ENCODE data around the gene STX1B. TPM values are rescaled to one million over a fixed set of nuclear protein-coding genes. Genes with fewer than 3 reads are reported as not detected.
A peak's percentile ranks its signal among the peaks of the same experiment; 100 is the strongest.

Gene STX1B
- under 0.01 TPM in 1 of 2 replicates, not detected in the other for total RNA-seq

GRCh38 chr16:31010585-31011325 is at the start of gene STX1B:
STX1B (minus strand) TSS chr16:31010638; CDS start chr16:31010396, 242 bp downstream.
- Histone ChIP-seq H3K4me3 (ENCODE audit: low read depth, low read length) (no peak within 1 kb of the TSS), H3K27me3 (ENCODE audit: control insufficient read depth, insufficient read depth, low read length) (peaks cover 13% of the 10 kb centered on the region), H3K36me3 (ENCODE audit: control insufficient read depth, insufficient read depth, low read length) (no peaks in the 10 kb centered on the region)
- DNase-seq (ENCODE audit: low read depth) (no peak), FAIRE-seq (no peak)
- no peak for TF ChIP-seq CTCF (IDR thresholded peaks at IDR 0.05; ENCODE audit: insufficient read depth, low read length, severe bottlenecking)

- no peak overlapping the region for H3K4me3 ChIP-seq (ENCODE audit: low read depth, low read length)
- TF ChIP-seq CTCF (IDR thresholded peaks at IDR 0.05; ENCODE audit: insufficient read depth, low read length, severe bottlenecking), result no peak
- no peak for FAIRE-seq
- no peak for DNase-seq (ENCODE audit: low read depth)
- H3K27me3 ChIP-seq (ENCODE audit: control insufficient read depth, insufficient read depth, low read length), result no peaks in the 10 kb centered on the region
- no peaks in the 10 kb centered on the region for H3K36me3 ChIP-seq (ENCODE audit: control insufficient read depth, insufficient read depth, low read length)
Observed at GRCh38 chr16:31055613-31056012, 45.2 kb upstream of the STX1B start.

GRCh38 chr16:31052114-31052513 is 41.7 kb upstream of the STX1B start:
- DNase-seq (ENCODE audit: low read depth), result peak; percentile 98
- no peak for TF ChIP-seq CTCF (IDR thresholded peaks at IDR 0.05; ENCODE audit: insufficient read depth, low read length, severe bottlenecking)

GRCh38 chr16:31050280-31051030 is 40.0 kb upstream of the STX1B start:
- Histone ChIP-seq H3K36me3 (ENCODE audit: control insufficient read depth, insufficient read depth, low read length) (no peaks in the 10 kb centered on the region), H3K27me3 (ENCODE audit: control insufficient read depth, insufficient read depth, low read length) (no peaks in the 10 kb centered on the region), H3K4me3 (ENCODE audit: low read depth, low read length) (no peak overlapping the region)
- TF ChIP-seq CTCF (IDR thresholded peaks at IDR 0.05; ENCODE audit: insufficient read depth, low read length, severe bottlenecking), result no peak
- no peak for FAIRE-seq
- DNase-seq (ENCODE audit: low read depth), result no peak

More at GRCh38 chr16:31052114-31052513, 41.7 kb upstream of the STX1B start:
- H3K36me3 ChIP-seq (ENCODE audit: control insufficient read depth, insufficient read depth, low read length), result no peaks in the 10 kb centered on the region
- no peaks in the 10 kb centered on the region for H3K27me3 ChIP-seq (ENCODE audit: control insufficient read depth, insufficient read depth, low read length)
- H3K4me3 ChIP-seq (ENCODE audit: low read depth, low read length), result no peak overlapping the region
- peak; percentile 95 for FAIRE-seq

- Histone ChIP-seq H3K27me3 (ENCODE audit: control insufficient read depth, insufficient read depth, low read length) (no peaks in the 10 kb centered on the region), H3K36me3 (ENCODE audit: control insufficient read depth, insufficient read depth, low read length) (peaks cover 15% of the 10 kb centered on the region), H3K4me3 (ENCODE audit: low read depth, low read length) (no peak overlapping the region)
- DNase-seq (ENCODE audit: low read depth) (no peak), FAIRE-seq (no peak)
- TF ChIP-seq CTCF (IDR thresholded peaks at IDR 0.05; ENCODE audit: insufficient read depth, low read length, severe bottlenecking), result no peak
Observed at GRCh38 chr16:31043898-31044481, 33.6 kb upstream of the STX1B start.

Data from bronchial epithelial cell (primary cell).